Central memory CD4-positive, alpha-beta T cell (primary cell): Measurements from ENCODE around the gene CPTP.
"Not testable (repeated sequence)": the region's sequence is repeated elsewhere in the genome, so short reads cannot be mapped to it uniquely, and the experiment has no call there.

Source experiments
- DNase-seq: peaks from one replicate; pipeline ENCODE4 v3.0.0; 2022

The CPTP gene

DNA sequence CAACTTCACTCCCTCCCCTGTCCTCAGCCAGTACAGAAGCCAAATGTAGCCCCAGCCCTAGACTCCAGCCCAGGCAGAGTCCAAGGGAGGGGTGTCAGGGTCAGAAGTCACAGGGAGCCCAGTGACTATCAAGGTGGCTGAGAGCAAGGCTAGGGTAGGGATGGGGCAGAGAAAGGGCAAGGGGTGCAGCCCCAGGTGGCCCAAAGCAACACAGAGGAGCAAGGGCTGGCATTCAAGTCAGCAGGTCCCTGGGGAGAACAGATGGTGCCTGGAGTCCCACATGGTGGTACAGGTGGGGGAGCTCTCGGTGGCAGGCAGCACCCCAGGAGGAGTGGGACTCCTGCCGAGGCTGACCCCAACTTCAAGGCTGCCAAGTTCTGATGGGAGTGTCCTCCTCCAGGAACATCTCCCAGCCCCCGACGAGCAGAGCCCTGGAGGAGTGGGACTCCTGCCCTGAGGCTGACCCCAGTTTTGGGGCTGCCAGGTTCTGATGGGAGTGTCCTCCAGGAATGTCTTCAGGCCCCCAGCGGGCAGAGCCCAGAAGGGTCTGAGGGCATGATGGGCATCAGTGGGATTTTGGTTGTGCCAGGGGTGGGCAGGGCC, 28.3 kb downstream of the CPTP start:
- no peak for DNase-seq

DNA sequence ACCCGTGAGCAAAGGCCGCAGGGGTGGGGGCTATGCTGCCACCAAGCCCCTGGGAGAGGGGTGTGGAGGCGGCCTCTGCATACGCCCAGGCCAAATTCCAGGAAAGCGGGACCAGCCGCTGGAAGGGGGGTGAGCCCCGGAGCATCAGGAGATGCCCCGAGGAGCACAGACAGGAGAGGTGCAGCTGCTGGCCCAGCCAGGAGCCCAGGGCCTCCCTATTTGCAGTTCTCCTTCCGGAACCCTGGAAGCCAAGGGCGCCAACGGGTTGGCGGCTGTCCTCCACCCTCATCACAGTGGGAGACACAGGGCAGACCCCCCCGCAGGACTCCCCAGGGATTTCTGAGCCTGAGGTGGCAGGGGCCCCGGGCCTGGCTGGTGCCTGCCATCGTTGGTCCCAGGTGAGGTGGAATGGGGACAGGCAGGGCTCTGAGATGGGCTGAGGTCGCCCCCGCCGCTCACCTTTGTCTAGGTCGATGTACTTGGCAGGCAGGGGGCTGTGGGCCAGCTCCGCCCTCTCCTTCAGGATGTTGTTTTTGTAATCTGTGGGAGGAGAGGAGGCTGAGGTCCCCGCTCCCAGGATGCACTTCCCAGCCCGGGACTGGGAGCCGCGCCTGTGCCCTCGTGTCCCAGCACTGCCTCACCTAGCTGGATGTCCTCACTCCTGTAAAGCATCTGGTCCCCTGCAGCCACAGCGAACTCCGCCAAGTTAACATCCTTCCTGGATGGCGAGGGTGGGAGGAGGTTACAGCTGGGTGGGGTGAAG, 29.0 kb downstream of the CPTP start:
- no peak for DNase-seq

DNA sequence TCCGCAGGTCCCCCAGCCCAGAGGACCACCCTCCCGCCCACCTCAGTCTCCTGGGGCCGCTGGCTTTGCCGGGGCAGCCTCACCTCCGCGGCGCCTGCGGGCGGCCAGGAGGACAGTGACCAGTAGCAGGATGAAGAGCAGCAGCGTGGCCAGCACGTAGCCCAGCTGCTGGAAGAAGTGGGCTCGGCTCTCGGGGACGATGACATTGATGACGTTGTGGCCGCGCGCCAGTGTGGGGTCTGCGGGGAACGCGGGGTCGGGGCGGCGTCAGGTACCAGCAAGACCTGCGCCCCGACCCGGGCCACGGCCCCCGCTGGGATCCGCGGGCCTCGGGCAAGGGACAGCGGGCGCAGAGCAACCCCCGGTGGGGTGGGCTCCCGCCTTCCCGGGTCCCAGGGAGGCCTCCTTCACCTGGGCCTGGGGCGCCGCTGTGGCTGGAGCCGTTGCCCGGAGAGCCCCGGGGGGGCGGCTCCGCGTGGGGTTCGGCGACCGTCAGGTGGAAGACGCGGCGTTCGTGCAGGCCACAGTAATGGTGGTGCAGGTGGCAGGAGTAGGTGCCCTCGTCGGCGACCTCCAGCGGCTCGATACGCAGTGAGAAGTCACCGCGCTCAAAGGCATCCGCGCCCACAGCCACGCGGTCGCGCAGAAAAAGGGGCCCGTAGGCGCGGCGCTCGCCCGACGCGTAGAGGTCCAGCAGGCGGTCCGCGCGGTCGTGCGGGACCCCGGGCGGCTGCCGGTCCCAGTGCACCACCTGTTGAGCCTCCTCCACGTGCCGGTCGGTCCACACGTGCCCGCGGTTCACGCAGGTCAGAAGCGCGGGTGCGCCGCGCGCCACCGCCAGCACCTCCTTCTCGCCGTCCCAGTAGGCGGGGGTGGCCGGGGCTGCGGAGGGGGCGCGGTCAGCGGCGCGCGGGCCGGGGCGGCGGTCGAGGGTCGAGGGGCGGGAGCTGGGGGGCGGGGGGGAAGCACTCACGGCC, 30.0 kb downstream of the CPTP start:
- DNase-seq = no peak

DNA sequence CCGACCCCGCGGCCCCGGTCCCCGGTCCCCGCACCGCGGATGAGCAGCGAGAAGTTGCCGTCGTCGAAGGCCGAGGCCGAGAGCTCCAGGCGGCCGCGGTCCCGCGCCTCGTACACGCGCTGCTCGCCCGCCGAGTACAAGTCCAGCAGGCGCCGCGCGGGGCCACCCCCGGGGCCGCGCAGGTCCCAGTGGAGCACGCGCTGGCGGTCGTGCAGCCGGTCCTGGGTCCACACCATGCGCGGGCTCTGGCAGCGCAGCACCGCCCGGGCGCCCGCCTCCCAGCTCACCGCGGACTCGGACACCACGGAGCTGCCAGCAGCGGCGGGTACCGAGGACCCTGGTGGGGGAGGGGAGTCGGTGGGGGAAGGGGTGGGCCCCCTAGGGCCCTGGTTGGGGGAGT, 30.8 kb downstream of the CPTP start:
- DNase-seq = no peak

DNA sequence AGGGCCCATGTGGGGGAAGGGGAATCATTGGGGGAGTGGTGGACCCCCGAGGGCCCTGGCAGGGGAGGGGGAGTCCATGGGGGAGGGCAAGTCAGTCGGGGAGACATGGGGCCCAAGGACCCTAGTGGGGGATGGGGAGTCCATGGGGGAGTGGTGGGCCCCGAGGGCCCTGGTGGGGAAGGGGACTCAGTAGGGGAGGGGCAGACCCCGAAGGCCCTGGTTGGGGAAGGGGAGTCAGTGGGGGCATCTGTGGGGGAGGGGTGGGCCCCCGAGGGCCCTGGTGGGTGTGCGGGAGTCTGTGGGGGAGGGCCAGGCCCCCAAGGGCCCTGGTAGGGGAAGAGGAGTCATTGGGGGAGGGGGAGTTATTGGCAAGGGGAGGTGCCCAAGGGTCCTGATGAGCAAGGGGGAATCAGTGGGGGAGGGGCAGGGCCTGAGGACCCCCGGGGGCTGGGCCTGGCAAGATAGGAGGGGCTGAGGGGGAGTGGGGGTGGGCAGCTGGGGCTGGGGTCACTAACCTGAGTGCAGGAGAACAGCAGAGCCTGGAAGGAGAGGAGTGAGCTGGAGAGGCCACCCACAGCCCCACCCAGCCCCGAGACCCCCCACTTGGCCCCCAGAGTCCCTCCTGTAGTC, 31.7 kb downstream of the CPTP start:
- DNase-seq = no peak

DNA sequence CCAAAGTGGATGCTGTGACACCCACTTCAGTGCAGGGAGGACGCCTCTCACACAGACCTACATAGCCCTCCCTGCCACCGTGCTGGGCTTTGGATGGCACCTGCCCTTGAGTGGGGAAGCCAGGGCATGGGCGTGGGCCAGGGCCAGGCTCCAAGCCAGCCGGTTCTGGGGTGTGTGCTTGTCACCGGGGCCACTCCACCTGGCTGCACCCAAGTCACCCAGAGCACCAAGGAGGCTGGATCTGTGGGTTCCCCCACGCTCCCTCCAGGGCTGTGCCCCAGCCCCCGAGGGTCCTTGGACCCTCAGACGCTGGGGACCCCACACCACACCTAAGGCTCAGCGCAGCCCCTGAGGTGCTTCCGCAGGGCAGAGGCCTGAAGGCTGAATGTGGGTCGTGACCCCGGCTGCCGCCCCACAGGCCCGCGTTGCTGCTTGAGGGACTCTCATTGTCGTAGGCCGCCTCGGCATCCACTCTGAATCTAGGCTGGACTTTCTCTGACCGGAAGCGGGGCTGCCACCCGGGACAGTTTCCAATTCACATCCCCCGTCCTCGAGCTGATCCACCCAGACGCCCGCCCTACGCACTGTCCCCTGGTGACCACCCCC, 32.3 kb downstream of the CPTP start:
- DNase-seq = no peak

DNA sequence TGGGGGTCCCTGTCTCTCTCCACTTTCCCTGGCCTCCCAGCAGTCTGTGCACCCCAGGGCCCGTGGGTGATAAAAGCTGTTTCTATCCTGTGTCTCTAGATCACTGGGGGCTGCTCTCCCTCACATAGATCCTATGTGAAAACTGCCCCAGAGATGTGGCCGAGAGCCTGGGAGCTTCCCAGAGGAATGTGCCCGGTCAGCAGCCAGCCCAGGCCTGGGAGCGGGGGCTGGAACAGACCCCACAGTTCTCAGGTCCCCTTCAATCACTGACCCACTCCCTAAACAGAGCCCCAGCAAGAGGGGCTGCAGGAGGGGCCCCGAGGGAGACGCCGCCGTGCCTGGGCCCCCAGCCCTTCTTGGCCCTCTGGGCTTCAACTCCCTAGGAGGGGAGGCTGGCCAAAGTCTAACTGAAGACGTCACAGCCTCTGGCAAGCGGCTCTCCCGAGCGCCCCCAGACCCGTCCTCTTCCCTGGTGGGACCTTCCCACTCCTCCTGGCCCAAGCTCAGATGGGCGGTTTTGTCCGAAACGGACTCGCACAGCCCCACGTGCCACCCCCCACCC, 33.4 kb downstream of the CPTP start:
- no peak for DNase-seq

DNA sequence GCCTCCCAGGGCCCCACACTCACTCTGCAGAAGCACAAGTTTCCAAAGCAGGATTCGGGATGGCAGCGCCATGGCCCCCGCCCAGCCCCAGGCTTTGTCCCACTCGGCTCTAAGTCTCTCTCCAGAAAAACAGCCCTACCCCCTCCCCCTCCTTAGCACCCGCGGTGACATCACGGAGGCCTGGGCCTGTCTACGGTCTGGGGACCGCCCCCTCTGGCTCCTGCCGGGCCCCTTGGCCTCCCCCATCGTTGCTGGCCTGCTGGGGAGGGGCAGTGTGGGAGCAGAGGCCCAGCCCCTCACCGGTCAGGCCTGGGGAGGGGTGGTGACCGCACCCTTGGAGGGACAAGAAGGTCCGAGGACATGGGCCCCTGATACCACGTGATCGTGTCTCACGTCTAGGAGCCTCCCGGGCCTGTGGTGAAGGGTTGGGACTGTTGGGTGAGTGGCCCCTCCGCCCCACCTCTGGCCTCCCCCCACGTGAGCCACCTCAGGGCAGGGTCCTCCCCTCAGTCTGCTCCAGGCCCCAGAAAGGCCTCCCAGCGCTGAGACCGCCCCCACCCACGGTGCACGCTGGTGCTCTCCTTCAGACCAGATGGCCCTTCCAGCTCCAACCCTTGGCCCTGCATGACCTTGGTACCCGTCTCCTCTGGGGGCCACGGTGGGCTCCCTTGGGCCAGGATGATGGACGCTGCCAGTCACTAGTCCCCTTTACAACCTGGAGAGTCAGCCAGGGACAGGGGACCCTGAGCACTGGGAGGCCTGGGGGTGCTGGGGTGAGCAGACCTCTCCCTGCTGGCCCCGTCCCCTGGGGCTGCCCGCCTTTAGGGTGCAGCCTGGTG, 34.0 kb downstream of the CPTP start, which contains the start of gene MXRA8:
Gene MXRA8 (minus strand): TSS at position 123 of the 839 bp plus-strand sequence. CDS start 51 bp downstream, at position 72.
- DNase-seq = no peak

DNA sequence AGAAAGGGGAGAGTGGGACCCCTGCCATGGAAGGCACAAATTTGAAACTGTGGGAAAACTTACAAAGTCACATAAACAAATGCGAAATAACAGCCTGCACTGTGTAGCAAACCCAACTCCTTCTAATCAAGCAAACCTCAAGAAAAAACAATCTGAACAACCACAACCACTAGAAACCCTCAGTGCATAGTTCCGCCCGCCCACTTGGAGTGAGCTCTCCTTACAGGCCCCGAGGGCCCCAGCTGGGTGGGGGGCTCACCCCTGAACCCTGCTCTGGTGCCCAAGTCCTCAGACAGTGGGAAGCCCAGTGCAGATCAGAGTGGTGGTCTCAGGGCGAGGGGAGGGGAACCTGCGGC, 34.7 kb downstream of the CPTP start:
- DNase-seq = no peak

DNA sequence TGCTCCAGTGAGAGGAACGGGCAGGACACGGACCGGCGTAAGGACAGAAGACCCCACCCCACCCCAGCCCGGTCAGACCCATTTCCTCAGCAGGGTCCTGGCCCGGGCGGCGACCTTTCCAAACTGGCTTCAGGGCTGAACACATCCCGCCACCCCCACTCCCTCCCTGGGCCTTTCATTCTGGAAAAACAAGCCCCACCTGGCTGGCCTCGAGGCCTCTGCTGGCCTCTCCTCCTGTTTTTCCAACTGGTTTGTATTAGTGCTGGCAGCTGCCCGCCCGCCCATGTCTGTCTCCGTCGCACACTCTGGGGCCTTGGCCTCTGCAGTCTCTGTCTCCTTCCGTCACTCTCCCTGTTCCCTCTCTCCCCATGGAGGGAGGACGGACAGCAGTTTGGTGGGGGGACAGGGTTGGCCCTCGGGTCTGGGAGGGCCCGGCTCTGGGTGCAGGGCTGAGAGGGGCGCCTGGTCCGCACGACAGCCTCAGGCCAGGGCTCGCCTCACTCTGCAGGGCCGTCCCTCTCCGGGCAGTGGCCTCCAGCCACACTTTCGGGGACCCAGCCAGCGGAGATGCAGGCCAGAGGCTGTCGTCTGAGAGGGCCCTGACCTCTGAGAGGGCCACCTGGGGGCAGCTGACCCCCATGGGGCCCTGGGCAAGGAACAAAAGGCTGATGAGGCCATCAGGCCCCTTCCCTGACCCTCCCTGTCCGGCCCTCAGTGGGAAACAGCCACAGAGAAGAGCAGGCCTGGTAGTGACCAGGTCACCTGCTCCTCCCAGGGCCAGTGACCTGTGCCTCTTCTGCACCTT, 35.3 kb downstream of the CPTP start:
- no peak for DNase-seq

DNA sequence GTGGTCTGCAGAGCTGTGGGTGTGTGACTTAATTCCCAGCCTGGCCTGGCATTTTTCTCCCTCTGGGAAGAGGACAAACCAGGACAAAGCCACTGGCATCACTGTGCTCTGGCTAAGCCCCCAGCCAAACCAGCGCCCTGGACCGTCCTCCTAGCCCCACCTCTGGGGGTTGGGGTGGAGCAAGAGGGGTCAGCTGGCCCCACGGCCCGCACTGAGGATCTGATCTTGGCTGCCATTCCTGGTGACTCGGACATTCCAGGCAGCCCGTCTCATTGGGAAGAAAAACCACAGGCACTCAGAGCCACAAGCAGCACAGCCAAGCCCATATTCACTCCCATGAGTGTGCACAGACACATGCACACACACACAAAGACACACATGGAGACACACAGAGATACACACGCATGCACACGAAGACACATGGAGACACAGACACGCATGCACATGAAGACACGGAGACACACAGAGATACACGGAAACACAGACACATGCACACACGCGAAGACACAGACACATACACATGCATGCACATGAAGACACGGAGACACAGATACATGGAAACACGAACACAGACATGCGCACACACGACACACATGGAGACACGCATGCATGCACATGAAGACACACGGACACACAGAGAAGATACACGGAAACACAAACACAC, 36.0 kb downstream of the CPTP start:
- DNase-seq = no peak

DNA sequence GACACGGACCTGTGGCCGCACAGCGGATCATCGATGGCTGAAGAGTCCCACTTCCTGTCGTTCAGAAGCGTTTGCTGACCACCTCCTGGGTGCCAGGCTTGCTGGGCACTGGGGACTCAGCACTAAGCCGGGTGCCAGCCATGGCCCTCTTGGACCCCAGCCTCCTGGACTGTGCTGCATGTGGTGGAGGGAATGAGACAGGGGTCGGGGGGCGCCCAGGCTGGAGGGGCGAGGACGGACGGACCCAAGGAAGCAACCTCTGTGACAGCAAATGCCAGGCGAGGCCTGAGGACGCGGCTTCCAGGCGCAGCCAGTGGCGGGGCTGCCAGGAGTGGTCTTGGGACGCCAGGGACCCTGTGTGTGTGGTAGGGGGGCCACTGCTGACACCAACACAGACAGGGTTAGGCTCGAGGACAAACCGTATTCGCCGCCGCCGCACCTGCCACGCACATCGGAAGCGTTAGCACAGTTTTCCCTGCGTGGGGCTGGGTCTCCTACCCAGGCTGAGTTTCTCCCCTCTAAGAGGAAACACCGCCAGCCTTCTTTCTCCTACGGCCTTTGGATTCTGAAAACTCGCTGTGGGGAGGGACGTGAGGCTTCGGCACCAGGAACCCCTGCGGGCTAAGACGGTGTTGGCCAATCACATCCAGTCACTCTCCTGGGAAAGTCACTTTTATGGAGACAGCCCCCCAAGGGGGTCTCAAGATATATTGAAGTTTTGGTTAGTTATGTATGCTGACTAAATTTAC, 36.8 kb downstream of the CPTP start:
- no peak for DNase-seq

DNA sequence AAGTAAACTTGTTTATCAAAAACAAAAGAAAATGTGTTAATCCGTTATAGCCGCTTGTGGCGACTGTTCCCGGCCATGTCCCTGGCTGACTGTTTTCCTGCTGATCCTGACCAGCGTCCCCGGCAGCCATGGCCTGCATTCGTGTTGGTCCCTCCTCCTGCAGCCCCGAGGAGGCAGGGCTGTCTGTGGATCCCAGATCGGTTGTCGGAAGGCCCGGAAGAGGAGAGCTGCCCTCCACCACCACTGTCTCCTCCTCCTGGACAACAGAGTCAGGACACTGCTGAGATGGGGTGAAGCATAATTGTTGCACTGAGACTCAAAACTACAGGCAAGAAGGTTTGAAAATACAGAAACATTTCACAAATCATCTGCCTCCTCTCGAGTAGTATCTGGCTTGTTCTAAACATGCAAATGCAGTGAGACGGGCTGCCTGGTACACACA, 37.4 kb downstream of the CPTP start:
- no peak for DNase-seq

DNA sequence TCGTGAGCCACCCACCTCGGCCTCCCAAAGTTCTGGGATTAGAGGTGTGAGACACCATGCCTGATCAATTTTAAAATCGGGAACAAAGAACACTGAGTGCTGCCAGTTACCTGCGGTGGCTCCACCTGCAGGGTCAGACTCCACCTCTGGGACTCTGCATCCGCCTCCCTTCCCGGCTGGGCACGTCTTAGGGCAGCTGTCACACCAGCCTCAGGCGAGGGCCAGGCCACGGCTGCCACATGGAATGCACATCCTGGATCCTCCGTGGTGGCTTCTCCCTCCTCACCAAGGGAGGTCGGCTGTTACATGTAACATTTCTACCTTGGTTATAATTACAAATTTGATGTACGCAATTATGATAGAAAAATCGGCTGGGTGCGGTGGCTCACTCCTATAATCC, 39.7 kb downstream of the CPTP start:
- DNase-seq = no peak

DNA sequence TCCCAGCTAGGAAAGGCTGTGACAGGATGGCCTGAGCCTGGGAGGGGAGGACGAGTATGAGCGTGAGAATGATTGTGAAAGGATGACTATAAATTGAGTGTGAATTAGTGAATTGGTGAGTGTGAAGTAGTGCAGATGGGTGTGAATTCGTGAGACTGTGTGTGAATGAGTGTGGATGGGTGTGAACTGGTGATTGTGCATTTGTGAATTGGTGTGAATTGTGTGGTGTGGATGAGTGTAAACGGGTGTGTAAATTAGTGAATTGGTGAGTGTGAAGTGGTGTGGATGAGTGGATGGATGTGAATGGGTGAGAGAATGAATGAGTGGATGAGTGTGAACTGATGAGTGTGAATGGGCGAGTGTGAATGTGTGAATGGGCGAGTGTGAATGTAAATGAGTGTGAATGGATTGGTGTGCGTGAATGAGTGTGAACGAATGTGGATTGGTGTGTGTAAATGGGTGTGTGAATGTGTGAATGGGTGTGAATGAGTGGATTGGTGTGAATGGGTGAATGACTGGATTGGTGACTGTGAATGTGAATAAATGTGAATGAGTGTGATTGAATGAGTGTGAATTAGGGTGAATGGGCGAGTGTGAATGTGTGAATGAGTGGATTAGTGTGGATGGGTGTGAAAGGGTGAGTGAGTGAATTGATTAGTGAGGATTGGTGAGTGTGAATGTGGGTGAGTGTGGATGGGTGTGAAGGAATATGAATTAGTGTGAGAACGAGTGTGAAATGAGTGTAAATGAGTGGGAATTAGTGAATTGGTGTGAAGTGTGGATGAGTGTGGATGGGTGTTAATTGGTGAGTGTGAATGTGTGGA, 41.5 kb downstream of the CPTP start:
- DNase-seq = no peak

DNA sequence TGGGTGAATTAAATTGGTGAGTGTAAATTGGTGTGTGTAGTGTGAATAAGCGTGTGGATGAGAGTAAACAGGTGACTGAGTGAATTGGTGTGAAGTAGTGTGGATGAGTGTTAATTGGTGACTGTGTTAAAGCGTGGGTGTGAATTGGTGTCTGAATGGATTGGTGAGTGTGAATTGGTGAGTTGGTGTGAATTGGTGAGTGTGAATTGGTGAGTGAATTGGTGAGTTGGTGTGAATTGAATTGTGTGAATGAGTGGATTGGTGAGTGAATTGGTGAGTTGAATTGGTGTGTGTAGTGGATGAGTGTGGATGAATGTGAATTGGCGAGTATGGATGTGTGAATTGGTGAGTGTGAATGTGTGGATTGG, 42.1 kb downstream of the CPTP start:
- DNase-seq = no peak

DNA sequence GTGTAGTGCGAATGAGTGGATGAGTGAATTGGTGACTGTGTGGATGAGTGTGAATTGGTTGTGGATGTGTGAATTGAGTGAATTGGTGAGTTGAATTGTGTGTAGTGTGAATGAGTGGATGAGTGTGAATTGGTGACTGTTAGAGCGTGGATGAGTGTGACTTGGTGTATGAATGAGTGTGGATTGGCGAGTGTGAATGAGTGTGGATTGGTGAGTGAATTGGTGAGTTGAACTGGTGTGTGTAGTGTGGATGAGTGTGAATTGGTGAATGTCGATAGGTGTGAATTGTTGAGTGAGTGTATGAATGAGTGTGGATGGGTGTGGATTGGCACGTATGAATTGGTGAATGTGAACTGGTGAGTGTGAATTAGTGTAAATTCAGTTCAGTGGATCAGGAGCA, 42.7 kb downstream of the CPTP start:
- no peak for DNase-seq

DNA sequence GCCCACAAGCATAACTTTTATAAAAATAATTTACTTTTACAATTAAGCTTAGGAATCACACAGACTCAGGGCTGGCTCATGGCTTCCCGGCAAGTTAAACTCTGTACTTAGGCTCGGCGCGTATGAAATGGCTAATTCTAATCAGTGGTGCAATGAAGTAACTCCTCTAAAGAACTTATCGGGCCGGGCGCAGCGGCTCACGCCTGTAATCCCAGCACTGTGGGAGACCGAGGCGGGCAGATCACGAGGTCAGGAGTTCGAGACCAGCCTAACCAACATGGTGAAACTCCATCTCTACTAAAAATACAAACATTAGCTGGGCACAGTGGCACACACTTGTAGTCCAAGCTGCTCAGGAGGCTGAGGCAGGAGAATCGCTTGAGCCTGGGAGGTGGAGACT, 45.5 kb downstream of the CPTP start:
- not testable (repeated sequence) for DNase-seq
